ENCODE data around the gene DNAJA4.

- TF ChIP-seq CTCF (IDR thresholded peaks at IDR 0.05) (no peak), EP300 (IDR thresholded peaks at IDR 0.05; ENCODE audit: borderline replicate concordance in 1 of 2, low read depth in 1 of 2, low read length in 1 of 2) (no peak), GABPA (IDR thresholded peaks at IDR 0.05; ENCODE audit: low read depth) (no peak), POLR2AphosphoS5 (IDR thresholded peaks at IDR 0.05; ENCODE audit: low read depth, low read length) (no peak), FOXJ3 (CRISPR knock-in tag; IDR thresholded peaks at IDR 0.05) (no peak), PBX3 (IDR thresholded peaks at IDR 0.05) (no peak)
Measured at GRCh38 chr15:78225783-78226541, 38.4 kb upstream of the DNAJA4 start.
